DOHH2 (cell line): Measurements from ENCODE around the gene GATA2.

ENCODE experiments used
- CTCF ChIP-seq: fragments of 200-600 bp; sonication (generic); IDR thresholded peaks from one replicate; pipeline ENCODE4 v1.5.1; 2014; ENCODE audit warnings: antibody characterized with exemption, mild to moderate bottlenecking, low read depth, low read length; ENCODE audit not compliant: poor library complexity, severe bottlenecking
- EZH2phosphoT487 ChIP-seq: fragments of 200-600 bp; sonication (generic); IDR thresholded peaks from 2 replicates; pipeline ENCODE4 v1.6.1; 2017; ENCODE audit warnings: borderline replicate concordance, mild to moderate bottlenecking, antibody characterized with exemption, low read length, moderate library complexity, mixed read lengths

GRCh38 chr3:128439226-128439625 is 53.8 kb downstream of the GATA2 start:
- TF ChIP-seq CTCF (no peak), EZH2phosphoT487 (no peak)
